KMS-11 (cell line): ENCODE data around the gene CRHR2.

Experiments
- H2AFZ ChIP-seq: fragments of 200-600 bp; sonication (generic); 2 replicates; pipeline ENCODE4 v1.6.1; 2016; ENCODE audit warnings: antibody characterized with exemption, mixed run types, low read depth
- H3K27ac ChIP-seq: fragments of 200-600 bp; sonication (generic); 2 replicates; pipeline ENCODE4 v1.6.1; 2016; ENCODE audit warnings: mild to moderate bottlenecking, mixed run types
- H3K27me3 ChIP-seq: fragments of 200-600 bp; sonication (generic); 2 replicates; pipeline ENCODE4 v1.6.1; 2017; ENCODE audit warnings: mild to moderate bottlenecking, low read depth, mixed run types, moderate library complexity; ENCODE audit not compliant: insufficient read depth
- H3K36me3 ChIP-seq: fragments of 200-600 bp; sonication (generic); 2 replicates; pipeline ENCODE4 v1.6.1; 2017; ENCODE audit warnings: mild to moderate bottlenecking, mixed run types; ENCODE audit not compliant: insufficient read depth
- H3K4me1 ChIP-seq: fragments of 200-600 bp; sonication (generic); 2 replicates; pipeline ENCODE4 v1.6.1; 2016; ENCODE audit warnings: mild to moderate bottlenecking, low read depth, mixed run types; ENCODE audit not compliant: poor library complexity, severe bottlenecking
- H3K4me2 ChIP-seq: fragments of 200-600 bp; sonication (generic); 2 replicates; pipeline ENCODE4 v1.7.0; 2016; ENCODE audit warnings: mild to moderate bottlenecking, mixed run types
- H3K4me3 ChIP-seq: fragments of 200-600 bp; sonication (generic); IDR thresholded peaks from 2 replicates; pipeline ENCODE4 v1.6.1; 2017; ENCODE audit warnings: low read depth, low read length, mixed read lengths; ENCODE audit not compliant: insufficient read depth
- H3K79me2 ChIP-seq: fragments of 200-600 bp; sonication (generic); 2 replicates; pipeline ENCODE4 v1.6.1; 2016; ENCODE audit warnings: low read depth, mixed run types; ENCODE audit not compliant: insufficient read depth
- H3K9ac ChIP-seq: fragments of 200-600 bp; sonication (generic); 2 replicates; pipeline ENCODE4 v1.6.1; 2016; ENCODE audit warnings: mild to moderate bottlenecking, mixed run types
- H4K20me1 ChIP-seq: fragments of 200-600 bp; sonication (generic); 2 replicates; pipeline ENCODE4 v1.6.1; 2016; ENCODE audit warnings: mild to moderate bottlenecking, mixed run types; ENCODE audit not compliant: insufficient read depth
- CTCF ChIP-seq: fragments of 200-600 bp; sonication (generic); conservative IDR thresholded peaks from 2 replicates; pipeline ENCODE4 v1.6.1; 2017; ENCODE audit warnings: low read depth, mild to moderate bottlenecking, antibody characterized with exemption, low read length, moderate library complexity, mixed read lengths

CRHR2 gene

DNA sequence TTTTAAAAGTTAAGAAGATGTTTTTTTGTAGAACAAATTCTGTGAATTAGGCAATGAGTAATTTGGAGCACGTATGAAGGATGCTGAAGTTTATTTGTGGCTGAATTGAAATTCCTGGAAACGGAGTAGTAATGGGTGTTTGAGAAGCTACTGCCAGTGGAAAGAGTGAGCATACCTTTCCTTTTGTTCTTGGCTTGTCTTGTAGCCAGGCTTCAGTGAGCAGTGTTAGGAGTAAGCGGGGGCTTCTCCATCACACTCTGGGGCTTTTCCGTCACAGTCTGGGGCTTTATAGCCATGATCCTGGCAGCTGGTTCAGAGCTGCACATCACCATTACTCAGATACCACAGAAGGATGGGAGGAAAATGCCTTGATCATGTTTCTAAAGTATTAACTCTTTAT is 55.2 kb downstream of the CRHR2 start:
- no peaks in the 10 kb centered on the region for H3K79me2 ChIP-seq
- peaks cover 4% of the 10 kb centered on the region; the same call in 1 of the 2 replicates for H3K36me3 ChIP-seq
- H3K4me1 ChIP-seq = peaks cover 7% of the 10 kb centered on the region
- H3K9ac ChIP-seq = no peak overlapping the region
- H4K20me1 ChIP-seq = no peaks in the 10 kb centered on the region
- no peak overlapping the region for H2AFZ ChIP-seq
- no peak for TF ChIP-seq CTCF
- H3K27ac ChIP-seq = no peak overlapping the region
- H3K4me2 ChIP-seq = no peak overlapping the region
- H3K27me3 ChIP-seq = no peaks in the 10 kb centered on the region
- H3K4me3 ChIP-seq = no peak overlapping the region

GRCh38 chr7:30625283-30625682 is 57.0 kb downstream of the CRHR2 start:
- no peak overlapping the region for H3K4me2 ChIP-seq
- H3K36me3 ChIP-seq = peaks cover 4% of the 10 kb centered on the region; the same call in 1 of the 2 replicates
- H3K79me2 ChIP-seq = no peaks in the 10 kb centered on the region

GRCh38 chr7:30618961-30619360 is 63.3 kb downstream of the CRHR2 start:
- TF ChIP-seq CTCF = no peak
- no peaks in the 10 kb centered on the region for H4K20me1 ChIP-seq
- no peak overlapping the region for H3K27ac ChIP-seq
- no peaks in the 10 kb centered on the region for H3K4me1 ChIP-seq
- no peak overlapping the region for H3K4me3 ChIP-seq
- H3K27me3 ChIP-seq = no peaks in the 10 kb centered on the region
- H3K79me2 ChIP-seq = peaks cover 23% of the 10 kb centered on the region; the same call in 1 of the 2 replicates
- no peak overlapping the region for H3K4me2 ChIP-seq
- H2AFZ ChIP-seq = no peak overlapping the region
- peaks cover 8% of the 10 kb centered on the region; the same call in 1 of the 2 replicates for H3K36me3 ChIP-seq
- H3K9ac ChIP-seq = no peak overlapping the region

More at GRCh38 chr7:30625283-30625682, 57.0 kb downstream of the CRHR2 start:
- Histone ChIP-seq H2AFZ (no peak overlapping the region), H3K9ac (no peak overlapping the region), H3K4me1 (peaks cover under 1% of the 10 kb centered on the region), H3K4me3 (no peak overlapping the region), H3K27ac (no peak overlapping the region), H4K20me1 (no peaks in the 10 kb centered on the region), H3K27me3 (no peaks in the 10 kb centered on the region)
- no peak for TF ChIP-seq CTCF

DNA sequence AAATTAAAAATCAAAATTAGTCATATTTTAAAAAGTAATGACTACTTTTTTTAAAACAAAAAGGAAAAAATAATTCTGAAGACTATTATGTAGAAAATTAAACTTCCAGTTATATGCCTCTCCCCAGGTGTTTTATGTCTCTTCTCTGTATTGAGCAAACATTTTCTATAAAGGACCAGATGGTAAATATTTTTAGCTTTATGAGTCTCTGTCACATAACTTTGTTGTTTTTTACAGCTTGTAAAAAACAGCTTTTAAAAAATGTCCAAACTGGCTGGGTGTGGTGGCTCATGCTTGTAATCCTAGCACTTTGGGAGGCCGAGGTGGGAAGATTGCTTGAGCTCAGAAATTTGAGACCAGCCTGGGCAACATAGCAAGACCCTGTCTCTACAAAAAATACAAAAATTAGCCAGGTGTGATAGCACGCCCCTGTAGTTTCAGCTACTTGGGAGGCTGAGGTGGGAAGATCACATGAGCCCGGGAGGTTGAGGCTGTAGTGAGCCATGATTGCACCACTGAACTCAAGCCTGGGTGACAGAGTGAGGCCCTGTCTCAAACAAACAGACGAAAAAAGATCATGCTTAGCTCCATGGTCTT is 64.1 kb downstream of the CRHR2 start:
- H3K4me3 ChIP-seq = no peak overlapping the region
- H3K27me3 ChIP-seq = no peaks in the 10 kb centered on the region
- peaks cover 13% of the 10 kb centered on the region; the same call in 1 of the 2 replicates for H3K36me3 ChIP-seq

More for the DNA sequence above, 64.1 kb downstream of the CRHR2 start:
- peaks cover 29% of the 10 kb centered on the region; the same call in 1 of the 2 replicates for H3K79me2 ChIP-seq
- H4K20me1 ChIP-seq = no peaks in the 10 kb centered on the region
- no peaks in the 10 kb centered on the region for H3K4me1 ChIP-seq
- no peak overlapping the region for H2AFZ ChIP-seq
- no peak for TF ChIP-seq CTCF
- no peak overlapping the region for H3K4me2 ChIP-seq
- H3K9ac ChIP-seq = no peak overlapping the region
- H3K27ac ChIP-seq = no peak overlapping the region
